SK-N-SH treated with all-trans-retinoic acid at 6 μM for 48 hours (cell line): ENCODE data around the gene SP3.

Source experiments
- ATAC-seq: fragments of 200-7000 bp; cut with Tn5 transposase; 3 replicates; pipeline ENCODE4 v1.9.1; 2020; ENCODE audit warnings: mild to moderate bottlenecking, moderate library complexity
- ARNTL ChIP-seq: fragments of 450-650 bp; formaldehyde crosslinking; IDR thresholded peaks from 2 replicates; pipeline ENCODE4 v1.5.0; 2020; ENCODE audit warnings: low read depth, mild to moderate bottlenecking, moderate library complexity, borderline replicate concordance
- BACH2 ChIP-seq: fragments of 250-450 bp; sonication (Bioruptor Pico); IDR thresholded peaks from 2 replicates; pipeline ENCODE4 v1.9.0; 2021; ENCODE audit warnings: mild to moderate bottlenecking, borderline replicate concordance
- GLIS3 ChIP-seq: fragments of 250-450 bp; sonication (Bioruptor Pico); IDR thresholded peaks from 2 replicates; pipeline ENCODE4 v1.5.0; 2020; ENCODE audit warnings: mild to moderate bottlenecking, moderate library complexity
- OSR1 ChIP-seq: fragments of 250-450 bp; sonication (Bioruptor Pico); IDR thresholded peaks from 2 replicates; pipeline ENCODE4 v1.8.0; 2022; ENCODE audit warnings: moderate library complexity, mild to moderate bottlenecking, inconsistent platforms
- PPARA ChIP-seq: fragments of 250-450 bp; sonication (Bioruptor Pico); IDR thresholded peaks from 2 replicates; pipeline ENCODE4 v1.5.0; 2020; ENCODE audit warnings: mild to moderate bottlenecking, borderline replicate concordance
- RARB ChIP-seq: fragments of 250-450 bp; sonication (Bioruptor Pico); IDR thresholded peaks from 2 replicates; pipeline ENCODE4 v1.8.0; 2021; ENCODE audit warnings: mild to moderate bottlenecking, moderate library complexity
- SNAI2 ChIP-seq: fragments of 250-450 bp; sonication (Bioruptor Pico); IDR thresholded peaks from 2 replicates; pipeline ENCODE4 v1.5.0; 2020; ENCODE audit warnings: mild to moderate bottlenecking, moderate library complexity
- TCF4 ChIP-seq: fragments of 250-450 bp; sonication (Bioruptor Pico); IDR thresholded peaks from 2 replicates; pipeline ENCODE4 v1.8.0; 2021; ENCODE audit warnings: mild to moderate bottlenecking, moderate library complexity, borderline replicate concordance
- TOX ChIP-seq: fragments of 250-450 bp; sonication (Bioruptor Pico); IDR thresholded peaks from 2 replicates; pipeline ENCODE4 v1.8.0; 2021; ENCODE audit warnings: mild to moderate bottlenecking, moderate library complexity, borderline replicate concordance
- ZC3H10 ChIP-seq: fragments of 250-450 bp; sonication (Bioruptor Pico); IDR thresholded peaks from 2 replicates; pipeline ENCODE4 v1.5.1; 2021; ENCODE audit warnings: mild to moderate bottlenecking, moderate library complexity
- ZFP3 ChIP-seq: fragments of 250-450 bp; sonication (Bioruptor Pico); IDR thresholded peaks from 2 replicates; pipeline ENCODE4 v1.5.0; 2020; ENCODE audit warnings: mild to moderate bottlenecking, moderate library complexity
- ZFP30 ChIP-seq: fragments of 450-650 bp; formaldehyde crosslinking; IDR thresholded peaks from 2 replicates; pipeline ENCODE4 v1.5.0; 2022; ENCODE audit warnings: mild to moderate bottlenecking, moderate library complexity
- ZNF565 ChIP-seq: fragments of 450-650 bp; formaldehyde crosslinking; conservative IDR thresholded peaks from 2 replicates; pipeline ENCODE4 v1.5.0; 2020; ENCODE audit warnings: low read depth, mild to moderate bottlenecking, moderate library complexity
- ZNF70 ChIP-seq: fragments of 450-650 bp; formaldehyde crosslinking; IDR thresholded peaks from 2 replicates; pipeline ENCODE4 v1.5.0; 2020; ENCODE audit warnings: mild to moderate bottlenecking, moderate library complexity
- ZNF8 ChIP-seq: fragments of 450-650 bp; formaldehyde crosslinking; IDR thresholded peaks from 2 replicates; pipeline ENCODE4 v1.5.0; 2020; ENCODE audit warnings: mild to moderate bottlenecking, moderate library complexity
- TF ChIP-seq, protein P1 (sequence below): fragments of 250-450 bp; sonication (Bioruptor Pico); IDR thresholded peaks from 2 replicates; pipeline ENCODE4 v1.5.0; 2020; ENCODE audit warnings: mild to moderate bottlenecking, moderate library complexity
- TF ChIP-seq, protein P2 (sequence below): fragments of 250-450 bp; sonication (Bioruptor Pico); IDR thresholded peaks from 2 replicates; pipeline ENCODE4 v1.5.1; 2020; ENCODE audit warnings: low read depth, mild to moderate bottlenecking, moderate library complexity
- TF ChIP-seq, protein P3 (sequence below): fragments of 250-450 bp; sonication (Bioruptor Pico); IDR thresholded peaks from 2 replicates; pipeline ENCODE4 v1.5.1; 2021; ENCODE audit warnings: mild to moderate bottlenecking, moderate library complexity
- TF ChIP-seq, protein P4 (sequence below): fragments of 250-450 bp; sonication (Bioruptor Pico); IDR thresholded peaks from 2 replicates; pipeline ENCODE4 v1.8.0; 2021; ENCODE audit warnings: low read depth, mild to moderate bottlenecking, moderate library complexity, borderline replicate concordance
- TF ChIP-seq, protein P5 (sequence below): fragments of 250-450 bp; sonication (Bioruptor Pico); IDR thresholded peaks from 2 replicates; pipeline ENCODE4 v1.8.0; 2020; ENCODE audit warnings: mild to moderate bottlenecking, moderate library complexity, borderline replicate concordance

SP3 gene

DNA sequence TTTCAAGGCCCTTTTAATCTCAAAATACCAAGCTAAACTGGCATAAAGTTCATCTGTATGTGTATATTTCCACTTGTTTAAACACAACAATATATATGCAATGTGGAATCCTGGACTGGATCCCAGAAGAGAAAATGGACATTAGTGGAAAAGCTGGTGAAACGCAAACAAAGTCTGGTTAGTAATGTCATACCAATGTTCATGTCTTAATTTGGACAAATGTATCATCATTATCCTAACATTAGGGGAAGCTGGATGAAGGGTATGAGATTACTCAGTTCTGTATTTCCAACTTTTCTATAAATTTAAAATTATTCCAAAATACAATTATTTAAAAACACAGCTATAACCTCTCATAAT, 3.8 kb downstream of the SP3 start (continued):
- TF ChIP-seq, protein P1, sequence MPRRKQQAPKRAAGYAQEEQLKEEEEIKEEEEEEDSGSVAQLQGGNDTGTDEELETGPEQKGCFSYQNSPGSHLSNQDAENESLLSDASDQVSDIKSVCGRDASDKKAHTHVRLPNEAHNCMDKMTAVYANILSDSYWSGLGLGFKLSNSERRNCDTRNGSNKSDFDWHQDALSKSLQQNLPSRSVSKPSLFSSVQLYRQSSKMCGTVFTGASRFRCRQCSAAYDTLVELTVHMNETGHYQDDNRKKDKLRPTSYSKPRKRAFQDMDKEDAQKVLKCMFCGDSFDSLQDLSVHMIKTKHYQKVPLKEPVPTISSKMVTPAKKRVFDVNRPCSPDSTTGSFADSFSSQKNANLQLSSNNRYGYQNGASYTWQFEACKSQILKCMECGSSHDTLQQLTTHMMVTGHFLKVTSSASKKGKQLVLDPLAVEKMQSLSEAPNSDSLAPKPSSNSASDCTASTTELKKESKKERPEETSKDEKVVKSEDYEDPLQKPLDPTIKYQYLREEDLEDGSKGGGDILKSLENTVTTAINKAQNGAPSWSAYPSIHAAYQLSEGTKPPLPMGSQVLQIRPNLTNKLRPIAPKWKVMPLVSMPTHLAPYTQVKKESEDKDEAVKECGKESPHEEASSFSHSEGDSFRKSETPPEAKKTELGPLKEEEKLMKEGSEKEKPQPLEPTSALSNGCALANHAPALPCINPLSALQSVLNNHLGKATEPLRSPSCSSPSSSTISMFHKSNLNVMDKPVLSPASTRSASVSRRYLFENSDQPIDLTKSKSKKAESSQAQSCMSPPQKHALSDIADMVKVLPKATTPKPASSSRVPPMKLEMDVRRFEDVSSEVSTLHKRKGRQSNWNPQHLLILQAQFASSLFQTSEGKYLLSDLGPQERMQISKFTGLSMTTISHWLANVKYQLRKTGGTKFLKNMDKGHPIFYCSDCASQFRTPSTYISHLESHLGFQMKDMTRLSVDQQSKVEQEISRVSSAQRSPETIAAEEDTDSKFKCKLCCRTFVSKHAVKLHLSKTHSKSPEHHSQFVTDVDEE (CRISPR knock-in tag): no peak
- TF ChIP-seq ZFP30 (CRISPR knock-in tag): no peak
- no peak for TF ChIP-seq ZNF565 (CRISPR knock-in tag)
- TF ChIP-seq ZC3H10 (CRISPR knock-in tag): no peak
- TF ChIP-seq TCF4: no peak
- no peak for TF ChIP-seq PPARA
- TF ChIP-seq SNAI2 (CRISPR knock-in tag): no peak
- TF ChIP-seq RARB (CRISPR knock-in tag): no peak
- no peak for TF ChIP-seq OSR1 (CRISPR knock-in tag)
- no peak for TF ChIP-seq ARNTL
- TF ChIP-seq ZFP3 (CRISPR knock-in tag): no peak
- TF ChIP-seq GLIS3 (CRISPR knock-in tag): no peak
- TF ChIP-seq, protein P2, sequence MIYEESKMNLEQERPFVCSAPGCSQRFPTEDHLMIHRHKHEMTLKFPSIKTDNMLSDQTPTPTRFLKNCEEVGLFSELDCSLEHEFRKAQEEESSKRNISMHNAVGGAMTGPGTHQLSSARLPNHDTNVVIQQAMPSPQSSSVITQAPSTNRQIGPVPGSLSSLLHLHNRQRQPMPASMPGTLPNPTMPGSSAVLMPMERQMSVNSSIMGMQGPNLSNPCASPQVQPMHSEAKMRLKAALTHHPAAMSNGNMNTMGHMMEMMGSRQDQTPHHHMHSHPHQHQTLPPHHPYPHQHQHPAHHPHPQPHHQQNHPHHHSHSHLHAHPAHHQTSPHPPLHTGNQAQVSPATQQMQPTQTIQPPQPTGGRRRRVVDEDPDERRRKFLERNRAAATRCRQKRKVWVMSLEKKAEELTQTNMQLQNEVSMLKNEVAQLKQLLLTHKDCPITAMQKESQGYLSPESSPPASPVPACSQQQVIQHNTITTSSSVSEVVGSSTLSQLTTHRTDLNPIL (CRISPR knock-in tag): no peak
- TF ChIP-seq ZNF70 (CRISPR knock-in tag): no peak
- TF ChIP-seq, all 23 proteins: peak for 0

DNA sequence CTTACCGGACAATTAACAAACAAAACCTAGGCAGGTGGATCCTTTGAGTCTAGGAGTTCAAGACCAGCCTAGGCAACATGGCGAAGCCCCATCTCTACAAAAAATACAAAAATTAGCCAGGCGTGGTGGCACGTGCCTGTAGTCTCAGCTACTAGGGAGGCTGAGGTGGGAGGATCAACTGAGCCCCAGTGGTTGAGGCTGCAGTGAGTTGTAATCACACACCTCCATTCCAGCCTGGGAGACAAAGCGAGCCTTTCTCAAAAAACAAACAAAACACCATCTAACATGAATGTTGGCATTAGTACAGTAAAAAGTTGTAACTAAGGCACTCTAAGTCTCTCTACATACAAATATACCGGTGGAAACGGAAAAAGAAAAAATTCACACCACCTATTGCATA, 5.3 kb downstream of the SP3 start:
- no peak for ATAC-seq
- TF ChIP-seq ZNF8 (CRISPR knock-in tag): no peak
- no peak for TF ChIP-seq SNAI2 (CRISPR knock-in tag)
- no peak for TF ChIP-seq ZFP30 (CRISPR knock-in tag)
- TF ChIP-seq ZFP3 (CRISPR knock-in tag): no peak
- TF ChIP-seq, protein P1 (CRISPR knock-in tag): no peak
- no peak for TF ChIP-seq BACH2 (CRISPR knock-in tag)
- no peak for TF ChIP-seq GLIS3 (CRISPR knock-in tag)
- TF ChIP-seq RARB (CRISPR knock-in tag): no peak
- TF ChIP-seq, protein P2 (CRISPR knock-in tag): no peak
- TF ChIP-seq, protein P3, sequence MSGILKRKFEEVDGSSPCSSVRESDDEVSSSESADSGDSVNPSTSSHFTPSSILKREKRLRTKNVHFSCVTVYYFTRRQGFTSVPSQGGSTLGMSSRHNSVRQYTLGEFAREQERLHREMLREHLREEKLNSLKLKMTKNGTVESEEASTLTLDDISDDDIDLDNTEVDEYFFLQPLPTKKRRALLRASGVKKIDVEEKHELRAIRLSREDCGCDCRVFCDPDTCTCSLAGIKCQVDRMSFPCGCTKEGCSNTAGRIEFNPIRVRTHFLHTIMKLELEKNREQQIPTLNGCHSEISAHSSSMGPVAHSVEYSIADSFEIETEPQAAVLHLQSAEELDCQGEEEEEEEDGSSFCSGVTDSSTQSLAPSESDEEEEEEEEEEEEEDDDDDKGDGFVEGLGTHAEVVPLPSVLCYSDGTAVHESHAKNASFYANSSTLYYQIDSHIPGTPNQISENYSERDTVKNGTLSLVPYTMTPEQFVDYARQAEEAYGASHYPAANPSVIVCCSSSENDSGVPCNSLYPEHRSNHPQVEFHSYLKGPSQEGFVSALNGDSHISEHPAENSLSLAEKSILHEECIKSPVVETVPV (CRISPR knock-in tag): no peak
- no peak for TF ChIP-seq OSR1 (CRISPR knock-in tag)
- TF ChIP-seq TOX (CRISPR knock-in tag): no peak
- TF ChIP-seq PPARA: no peak
- no peak for TF ChIP-seq ZC3H10 (CRISPR knock-in tag)
- TF ChIP-seq, all 23 proteins: peak for 0

DNA sequence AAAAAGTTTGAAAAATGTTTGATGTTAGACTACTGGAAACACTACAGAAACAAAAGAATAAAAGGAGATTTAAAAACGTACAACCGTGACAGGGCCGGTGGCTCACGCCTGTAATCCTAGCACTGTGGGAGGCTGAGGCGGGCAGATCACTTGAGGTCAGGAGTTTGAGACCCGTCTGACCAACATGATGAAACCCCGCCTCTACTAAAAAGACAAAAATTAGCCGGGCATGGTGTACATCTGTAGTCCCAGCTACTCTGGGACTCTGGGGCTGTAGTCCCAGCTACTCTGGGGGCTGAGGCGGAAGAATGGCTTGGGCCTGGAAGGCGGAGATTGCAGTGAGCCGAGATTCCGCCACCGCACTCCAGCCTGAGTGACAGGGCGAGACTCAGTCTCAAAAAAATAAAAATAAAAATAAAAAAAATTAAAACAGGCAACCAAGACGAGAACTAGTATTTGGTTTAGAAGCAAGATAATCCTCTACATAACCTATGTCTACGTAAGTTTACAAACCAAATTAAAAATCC, 5.8 kb downstream of the SP3 start:
- no peak for ATAC-seq
- TF ChIP-seq SNAI2 (CRISPR knock-in tag) (no peak), TOX (CRISPR knock-in tag) (no peak), TCF4 (no peak), ZNF565 (CRISPR knock-in tag) (no peak), ZC3H10 (CRISPR knock-in tag) (no peak)
- TF ChIP-seq, protein P4, sequence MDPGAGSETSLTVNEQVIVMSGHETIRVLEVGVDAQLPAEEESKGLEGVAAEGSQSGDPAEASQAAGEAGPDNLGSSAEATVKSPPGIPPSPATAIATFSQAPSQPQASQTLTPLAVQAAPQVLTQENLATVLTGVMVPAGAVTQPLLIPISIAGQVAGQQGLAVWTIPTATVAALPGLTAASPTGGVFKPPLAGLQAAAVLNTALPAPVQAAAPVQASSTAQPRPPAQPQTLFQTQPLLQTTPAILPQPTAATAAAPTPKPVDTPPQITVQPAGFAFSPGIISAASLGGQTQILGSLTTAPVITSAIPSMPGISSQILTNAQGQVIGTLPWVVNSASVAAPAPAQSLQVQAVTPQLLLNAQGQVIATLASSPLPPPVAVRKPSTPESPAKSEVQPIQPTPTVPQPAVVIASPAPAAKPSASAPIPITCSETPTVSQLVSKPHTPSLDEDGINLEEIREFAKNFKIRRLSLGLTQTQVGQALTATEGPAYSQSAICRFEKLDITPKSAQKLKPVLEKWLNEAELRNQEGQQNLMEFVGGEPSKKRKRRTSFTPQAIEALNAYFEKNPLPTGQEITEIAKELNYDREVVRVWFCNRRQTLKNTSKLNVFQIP: no peak
- TF ChIP-seq, protein P5, sequence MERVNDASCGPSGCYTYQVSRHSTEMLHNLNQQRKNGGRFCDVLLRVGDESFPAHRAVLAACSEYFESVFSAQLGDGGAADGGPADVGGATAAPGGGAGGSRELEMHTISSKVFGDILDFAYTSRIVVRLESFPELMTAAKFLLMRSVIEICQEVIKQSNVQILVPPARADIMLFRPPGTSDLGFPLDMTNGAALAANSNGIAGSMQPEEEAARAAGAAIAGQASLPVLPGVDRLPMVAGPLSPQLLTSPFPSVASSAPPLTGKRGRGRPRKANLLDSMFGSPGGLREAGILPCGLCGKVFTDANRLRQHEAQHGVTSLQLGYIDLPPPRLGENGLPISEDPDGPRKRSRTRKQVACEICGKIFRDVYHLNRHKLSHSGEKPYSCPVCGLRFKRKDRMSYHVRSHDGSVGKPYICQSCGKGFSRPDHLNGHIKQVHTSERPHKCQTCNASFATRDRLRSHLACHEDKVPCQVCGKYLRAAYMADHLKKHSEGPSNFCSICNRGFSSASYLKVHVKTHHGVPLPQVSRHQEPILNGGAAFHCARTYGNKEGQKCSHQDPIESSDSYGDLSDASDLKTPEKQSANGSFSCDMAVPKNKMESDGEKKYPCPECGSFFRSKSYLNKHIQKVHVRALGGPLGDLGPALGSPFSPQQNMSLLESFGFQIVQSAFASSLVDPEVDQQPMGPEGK (CRISPR knock-in tag): no peak
- TF ChIP-seq, protein P1 (CRISPR knock-in tag): no peak
